Keratinocyte (primary cell): ENCODE measurements around the gene HMSD.

ENCODE experiments used
- CTCF ChIP-seq, 3 experiments: IDR thresholded peaks in 1 of 3; conservative IDR thresholded peaks in 1 of 3; optimal IDR thresholded peaks in 1 of 3; 2 replicates in 2 of 3; 3 replicates in 1 of 3; pipeline versions ENCODE3 to v1.5.1; 2011; ENCODE audit warnings: low read length in 3 of 3, mild to moderate bottlenecking in 3 of 3, moderate library complexity in 2 of 3, control low read depth in 1 of 3, inconsistent platforms in 1 of 3; ENCODE audit not compliant: insufficient read depth in 2 of 3; ENCODE audit errors: extremely low read depth in 1 of 3
- EZH2 ChIP-seq: IDR thresholded peaks from one replicate; pipeline ENCODE4 v1.6.1; 2012; ENCODE audit warnings: inconsistent platforms, mild to moderate bottlenecking, low read length, moderate library complexity

- TF ChIP-seq CTCF (optimal IDR thresholded peaks at IDR 0.05 in 1 of 3, IDR thresholded peaks at IDR 0.05 in 1 of 3, conservative IDR thresholded peaks at IDR 0.05 in 1 of 3; ENCODE audit: extremely low read depth in 1 of 3, insufficient read depth in 2 of 3, low read length in 3 of 3), result no peak
- TF ChIP-seq EZH2, result no peak
Measured at GRCh38 chr18:64002581-64002980, 53.5 kb downstream of the HMSD start.
